Activated CD8-positive, alpha-beta memory T cell treated with anti-CD3 and anti-CD28 coated beads, Interleukin-2, amount 50 U/mL, for 48 hours (primary cell): ENCODE results near the gene SIM2.
A peak's percentile ranks its signal among the peaks of the same experiment; 100 is the strongest.

Experiments used
- DNase-seq: peaks from one replicate; pipeline ENCODE4 v3.0.0-alpha.2; 2020

Gene SIM2

DNA sequence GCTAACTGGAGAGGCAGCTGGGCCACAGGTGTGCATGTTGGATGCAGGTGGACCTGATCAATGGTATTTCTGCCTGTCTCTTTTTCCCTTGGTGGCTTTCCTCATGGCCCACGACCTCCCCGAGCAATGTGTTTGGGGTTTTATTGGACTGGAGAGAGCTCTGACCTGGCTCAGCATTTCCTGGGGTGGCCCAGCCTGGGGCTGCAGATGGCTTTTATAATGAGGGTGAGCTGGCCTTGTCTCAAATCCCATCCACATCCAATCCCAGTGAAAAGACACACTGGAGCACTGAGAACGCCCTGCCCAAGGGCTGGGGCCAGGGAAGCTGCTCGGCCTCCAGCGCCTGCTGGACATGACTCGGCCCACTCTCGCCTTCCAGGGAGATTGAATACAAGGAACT lies 44.1 kb downstream of the SIM2 start:
- DNase-seq, result no peak

DNA sequence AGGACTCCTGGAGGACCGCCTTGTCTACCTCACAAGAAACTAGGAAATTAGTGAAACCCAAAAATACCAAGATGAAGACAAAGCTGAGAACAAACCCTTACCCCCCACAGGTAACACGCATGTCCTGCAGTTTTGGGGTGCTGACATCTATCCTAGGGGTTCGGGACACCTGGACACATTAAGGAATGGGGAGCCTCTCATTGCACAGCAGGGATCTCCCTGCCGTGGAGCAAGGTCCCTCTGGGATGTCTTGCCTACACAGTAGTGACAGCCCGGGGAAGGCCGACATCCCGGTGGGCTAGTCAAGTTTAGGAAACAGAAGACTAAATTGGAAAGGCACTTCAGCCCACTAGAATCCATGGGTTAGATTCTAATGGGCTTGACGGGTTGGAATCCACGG lies 44.5 kb downstream of the SIM2 start:
- no peak for DNase-seq

DNA sequence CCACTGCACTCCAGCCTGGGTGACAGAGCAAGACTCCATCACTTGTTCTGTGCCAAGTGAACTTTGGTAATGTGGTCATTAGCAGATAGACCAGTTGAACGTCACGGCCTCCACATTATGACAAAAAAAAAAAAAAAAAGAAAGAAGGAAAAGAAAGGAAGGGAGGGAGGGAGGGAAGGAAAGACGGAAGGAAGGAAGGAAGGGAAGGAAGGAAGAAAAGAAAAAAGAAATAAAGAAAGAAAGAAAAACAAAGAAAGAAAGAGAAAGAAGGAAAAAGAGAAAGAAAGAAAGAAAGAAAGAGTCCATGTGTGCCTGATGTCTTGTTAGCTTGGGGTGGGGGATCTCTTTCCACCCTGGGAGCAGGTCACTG lies 45.3 kb downstream of the SIM2 start:
- DNase-seq, result no peak

DNA sequence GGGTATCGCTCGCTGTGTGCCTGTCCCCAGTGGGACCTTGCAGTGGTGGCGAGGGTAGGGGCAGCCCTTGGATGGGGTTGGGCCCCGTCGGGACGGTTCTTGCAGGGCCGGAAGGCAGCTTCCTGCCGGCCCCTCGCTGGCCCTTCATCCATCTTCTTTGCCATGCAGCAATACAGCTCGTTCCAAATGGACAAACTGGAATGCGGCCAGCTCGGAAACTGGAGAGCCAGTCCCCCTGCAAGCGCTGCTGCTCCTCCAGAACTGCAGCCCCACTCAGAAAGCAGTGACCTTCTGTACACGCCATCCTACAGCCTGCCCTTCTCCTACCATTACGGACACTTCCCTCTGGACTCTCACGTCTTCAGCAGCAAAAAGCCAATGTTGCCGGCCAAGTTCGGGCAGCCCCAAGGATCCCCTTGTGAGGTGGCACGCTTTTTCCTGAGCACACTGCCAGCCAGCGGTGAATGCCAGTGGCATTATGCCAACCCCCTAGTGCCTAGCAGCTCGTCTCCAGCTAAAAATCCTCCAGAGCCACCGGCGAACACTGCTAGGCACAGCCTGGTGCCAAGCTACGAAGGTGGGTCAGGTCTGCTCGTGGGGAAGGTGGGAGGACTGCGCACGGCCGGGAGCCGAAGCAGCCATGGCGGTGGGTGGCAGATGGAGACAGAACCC lies 45.8 kb downstream of the SIM2 start:
- no peak for DNase-seq

DNA sequence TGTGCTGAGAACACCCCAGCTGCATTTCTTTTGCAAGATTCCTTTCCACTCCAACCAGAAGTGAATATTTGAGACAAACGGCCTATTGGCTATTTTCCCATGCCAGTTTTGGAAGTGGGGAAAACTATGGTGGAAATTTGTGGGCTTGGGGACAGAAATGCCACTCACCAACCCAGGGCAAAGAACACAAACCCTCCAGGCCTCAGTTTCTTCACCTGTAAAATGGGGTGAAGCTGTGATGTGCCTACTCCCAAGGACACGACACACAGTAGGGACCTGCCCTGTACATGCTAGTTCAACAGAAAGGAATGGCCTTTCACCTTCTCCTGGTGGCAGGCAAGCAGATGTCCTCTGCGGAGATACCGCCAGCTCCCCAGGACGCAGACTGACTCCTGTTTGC lies 46.5 kb downstream of the SIM2 start:
- no peak for DNase-seq

DNA sequence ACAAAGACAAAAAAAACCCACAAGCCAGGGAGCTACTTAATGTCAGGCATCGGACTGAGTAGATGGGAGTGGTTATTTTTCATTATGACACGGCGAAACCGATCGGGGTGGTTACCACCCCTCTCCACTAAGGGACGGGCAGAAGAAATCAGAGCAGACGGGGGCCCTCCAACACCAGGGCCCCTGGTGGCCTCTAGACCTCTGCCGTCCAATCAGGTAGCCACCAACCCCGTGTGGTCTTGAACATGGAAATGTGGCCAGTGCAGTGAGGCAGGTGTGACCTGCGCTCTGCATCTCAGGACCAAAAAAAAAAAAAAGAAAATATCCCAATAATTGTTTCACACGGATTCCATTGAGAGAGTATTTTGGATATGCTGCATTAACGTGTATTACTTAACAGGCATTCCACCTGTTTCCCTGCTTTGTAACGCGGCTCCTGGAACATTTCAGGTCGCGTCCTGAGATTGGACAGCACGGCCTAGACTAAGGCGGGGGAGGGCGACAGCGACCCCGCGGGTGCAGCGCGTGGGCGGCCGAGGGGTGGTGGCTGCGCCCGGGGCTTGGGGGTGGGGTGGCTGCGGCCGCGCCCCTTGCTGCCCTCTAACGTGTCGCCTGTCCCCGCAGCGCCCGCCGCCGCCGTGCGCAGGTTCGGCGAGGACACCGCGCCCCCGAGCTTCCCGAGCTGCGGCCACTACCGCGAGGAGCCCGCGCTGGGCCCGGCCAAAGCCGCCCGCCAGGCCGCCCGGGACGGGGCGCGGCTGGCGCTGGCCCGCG lies 48.3 kb downstream of the SIM2 start:
- DNase-seq, result no peak

DNA sequence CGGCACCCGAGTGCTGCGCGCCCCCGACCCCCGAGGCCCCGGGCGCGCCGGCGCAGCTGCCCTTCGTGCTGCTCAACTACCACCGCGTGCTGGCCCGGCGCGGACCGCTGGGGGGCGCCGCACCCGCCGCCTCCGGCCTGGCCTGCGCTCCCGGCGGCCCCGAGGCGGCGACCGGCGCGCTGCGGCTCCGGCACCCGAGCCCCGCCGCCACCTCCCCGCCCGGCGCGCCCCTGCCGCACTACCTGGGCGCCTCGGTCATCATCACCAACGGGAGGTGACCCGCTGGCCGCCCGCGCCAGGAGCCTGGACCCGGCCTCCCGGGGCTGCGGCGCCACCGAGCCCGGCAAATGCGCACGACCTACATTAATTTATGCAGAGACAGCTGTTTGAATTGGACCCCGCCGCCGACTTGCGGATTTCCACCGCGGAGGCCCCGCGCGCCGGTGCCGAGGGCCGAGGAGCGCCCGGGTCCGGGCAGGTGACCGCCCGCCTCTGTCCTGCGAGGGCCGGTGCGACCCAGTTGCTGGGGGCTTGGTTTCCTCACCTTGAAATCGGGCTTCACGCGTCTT lies 49.0 kb downstream of the SIM2 start:
- DNase-seq, result peak; percentile 84

DNA sequence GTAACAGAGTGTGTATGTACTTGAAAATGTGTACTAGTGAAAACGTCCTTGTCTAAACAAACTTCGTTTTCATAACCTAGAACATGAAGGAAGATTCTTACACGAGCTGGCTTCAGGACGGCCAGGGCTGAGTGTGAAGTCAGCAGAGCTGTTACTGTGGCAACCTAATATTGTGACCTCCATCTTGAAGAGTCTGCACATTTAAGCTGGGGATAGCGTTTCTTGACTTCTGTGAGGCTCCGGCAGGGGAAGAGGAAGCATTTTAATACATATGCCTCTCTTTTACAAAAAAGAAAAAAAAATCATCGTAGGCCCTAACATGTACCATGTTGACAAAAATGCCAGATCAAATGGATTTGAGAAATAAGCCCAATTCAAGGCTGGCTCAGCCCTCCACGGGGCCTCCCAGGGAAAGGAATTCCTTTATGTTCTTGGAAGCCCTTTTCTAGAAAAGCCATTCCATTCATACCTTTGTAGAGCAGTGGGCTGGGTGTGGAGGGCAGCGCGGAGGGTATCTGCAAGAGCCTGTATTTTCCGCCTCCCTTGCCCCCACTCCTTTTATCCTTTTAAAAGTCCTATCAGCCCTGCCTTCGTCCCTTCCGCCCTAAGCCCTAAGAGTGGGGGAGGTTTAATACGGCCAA lies 51.1 kb downstream of the SIM2 start:
- DNase-seq, result no peak

DNA sequence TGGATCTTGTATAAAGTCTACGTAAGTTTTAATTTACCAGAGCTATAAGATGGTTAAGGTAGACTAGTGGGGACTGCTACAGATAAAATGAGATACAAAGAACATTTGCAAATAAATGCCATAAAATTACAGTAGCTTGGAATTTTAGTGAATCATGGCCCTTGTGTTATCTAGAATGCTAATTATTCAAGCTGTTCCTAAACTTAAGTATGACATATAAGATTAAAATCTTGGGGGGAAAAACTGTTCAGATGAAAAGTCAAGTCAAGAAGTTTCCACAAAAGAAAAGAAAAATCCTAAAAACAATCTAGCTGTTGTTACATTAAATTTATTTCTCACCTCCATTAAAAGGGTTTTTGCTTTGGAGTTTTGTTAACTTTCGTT lies 51.7 kb downstream of the SIM2 start:
- no peak for DNase-seq

DNA sequence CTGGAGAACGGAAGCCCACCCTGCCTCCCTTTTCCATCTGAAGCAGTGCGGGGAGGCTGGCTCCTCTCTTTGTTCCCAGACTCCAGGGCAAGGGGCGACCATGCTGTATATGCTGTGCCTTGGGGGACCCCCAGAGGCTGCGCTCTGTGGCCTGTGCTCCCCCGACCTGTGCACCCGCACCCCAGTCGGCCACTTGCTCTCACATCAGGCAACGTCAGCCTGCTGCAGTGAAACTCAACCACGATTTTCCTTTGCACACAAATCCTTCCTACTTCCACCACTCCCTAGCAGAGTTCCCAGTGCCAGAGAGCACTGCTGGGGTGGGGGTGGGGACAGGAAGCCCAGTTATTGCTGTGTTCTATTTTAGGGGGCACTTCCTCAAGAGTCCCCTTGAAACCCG lies 52.5 kb downstream of the SIM2 start:
- no peak for DNase-seq

DNA sequence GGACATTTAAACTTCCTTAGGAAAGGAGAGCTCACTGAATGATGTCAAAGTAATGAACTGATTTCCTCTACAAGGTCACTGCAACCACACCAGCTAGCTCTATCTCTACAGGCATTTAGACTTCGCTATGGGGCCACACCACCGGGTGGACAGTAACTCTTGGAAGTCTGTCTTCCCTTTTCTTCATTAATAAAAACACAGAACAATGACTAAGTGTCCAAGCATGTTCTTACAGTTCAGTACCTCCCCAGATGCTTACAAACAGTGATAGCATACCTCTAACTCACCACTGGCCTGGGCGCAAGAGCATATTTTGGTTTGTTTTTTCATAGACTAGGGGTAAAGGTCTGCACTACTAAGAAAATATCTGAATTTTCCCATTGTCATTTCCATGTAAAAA lies 54.6 kb downstream of the SIM2 start:
- DNase-seq, result no peak

DNA sequence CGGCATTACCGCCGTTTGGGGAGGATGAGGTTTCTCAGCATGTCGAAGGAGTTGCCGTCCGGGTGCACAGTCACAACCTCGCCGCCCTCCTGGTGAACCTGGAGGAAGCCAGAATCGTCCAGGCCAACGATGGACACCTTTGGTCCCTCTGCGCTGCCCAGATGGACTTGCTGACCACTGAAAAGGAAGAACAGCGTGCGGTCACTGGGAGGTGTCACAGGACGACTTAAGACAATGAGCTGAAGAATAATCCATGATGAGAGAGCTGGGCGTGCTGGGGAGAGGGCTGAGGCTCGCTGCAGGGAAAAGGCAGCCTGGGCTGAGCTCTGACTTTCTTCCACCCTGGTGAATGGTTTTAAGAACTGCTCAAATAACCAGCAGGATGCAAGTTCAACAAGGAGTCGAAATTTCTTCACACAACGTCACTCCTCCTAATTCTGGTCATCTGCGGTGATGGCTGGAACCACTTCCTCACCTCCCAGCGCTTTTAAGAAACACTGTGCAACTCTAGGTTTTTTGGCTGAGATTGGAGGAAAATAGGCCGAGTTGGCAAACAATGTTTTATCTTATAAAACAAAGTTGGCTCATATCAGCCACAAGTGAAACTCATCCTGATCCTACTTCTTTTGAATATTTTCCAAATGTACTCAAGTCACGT lies 55.5 kb downstream of the SIM2 start:
- no peak for DNase-seq

DNA sequence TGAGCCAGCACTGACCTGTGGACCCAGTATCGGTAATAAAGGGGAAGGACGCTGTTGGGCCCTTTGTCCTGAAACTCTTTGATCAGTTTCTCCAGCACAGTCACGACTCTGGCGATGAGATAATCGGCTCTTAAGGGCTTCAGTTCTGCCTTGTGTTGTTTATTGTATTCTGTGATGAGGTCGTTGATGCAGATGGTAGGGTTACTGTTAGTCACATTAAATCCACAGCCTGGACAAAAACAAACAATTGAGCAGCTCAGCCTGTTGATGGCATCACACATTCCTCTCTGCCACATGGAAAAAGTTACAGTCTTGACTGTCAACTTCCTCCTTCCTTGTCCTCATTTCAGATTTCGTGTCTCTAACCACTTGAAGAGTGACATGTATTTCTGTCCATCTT lies 57.6 kb downstream of the SIM2 start:
- DNase-seq, result no peak

DNA sequence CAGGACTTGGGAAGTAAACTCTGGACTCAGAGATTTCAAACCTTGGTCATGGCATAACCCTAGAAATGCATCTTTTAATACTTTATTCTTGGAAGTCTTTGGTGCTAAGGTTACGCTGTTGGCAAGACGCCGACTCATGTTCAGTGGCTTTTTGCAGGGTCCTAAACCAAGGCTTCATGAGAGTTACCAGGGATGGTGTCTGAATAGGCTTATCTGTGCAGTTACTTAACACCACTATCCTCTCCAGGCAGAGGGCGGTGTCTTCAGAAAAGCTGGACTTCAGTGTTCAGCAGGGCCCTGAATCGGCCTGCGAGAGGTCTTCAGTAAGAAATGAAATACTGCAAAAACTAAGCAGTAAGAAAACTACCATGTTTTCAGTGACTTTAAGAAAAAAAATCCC lies 58.3 kb downstream of the SIM2 start:
- DNase-seq, result no peak

DNA sequence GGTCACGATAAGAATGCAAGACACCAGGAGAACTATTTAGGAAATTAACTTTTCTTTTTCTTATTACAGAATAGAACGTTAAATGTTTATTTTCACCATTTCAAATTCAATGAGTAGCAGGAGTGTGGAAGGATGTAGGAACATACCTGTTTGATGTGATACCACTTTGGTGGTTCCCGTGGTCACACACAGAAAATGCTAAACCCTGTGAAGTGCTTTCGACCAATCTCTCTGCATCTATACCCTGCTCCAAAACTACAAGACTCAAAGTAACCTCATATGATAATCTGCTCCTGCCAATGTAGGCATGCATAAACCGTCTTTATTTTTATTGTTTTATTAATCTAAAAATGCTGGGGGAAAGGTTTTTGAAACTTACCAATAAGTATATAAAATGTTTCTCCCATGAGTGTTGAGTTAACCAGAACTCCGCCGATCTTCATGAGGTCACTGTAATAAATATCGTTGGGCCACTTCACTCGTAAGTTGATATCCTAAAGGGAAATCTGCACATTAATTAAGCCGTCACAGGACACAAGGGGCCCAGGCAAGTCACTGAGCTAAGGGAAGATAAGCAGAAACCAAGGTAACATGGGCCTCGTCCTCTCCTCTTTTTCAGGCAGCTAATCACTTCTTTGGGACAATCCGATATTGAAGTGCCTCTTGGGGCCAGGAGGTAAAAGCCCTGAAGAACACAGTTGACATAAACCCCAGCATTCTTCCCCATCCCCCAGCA lies 60.6 kb downstream of the SIM2 start:
- no peak for DNase-seq

DNA sequence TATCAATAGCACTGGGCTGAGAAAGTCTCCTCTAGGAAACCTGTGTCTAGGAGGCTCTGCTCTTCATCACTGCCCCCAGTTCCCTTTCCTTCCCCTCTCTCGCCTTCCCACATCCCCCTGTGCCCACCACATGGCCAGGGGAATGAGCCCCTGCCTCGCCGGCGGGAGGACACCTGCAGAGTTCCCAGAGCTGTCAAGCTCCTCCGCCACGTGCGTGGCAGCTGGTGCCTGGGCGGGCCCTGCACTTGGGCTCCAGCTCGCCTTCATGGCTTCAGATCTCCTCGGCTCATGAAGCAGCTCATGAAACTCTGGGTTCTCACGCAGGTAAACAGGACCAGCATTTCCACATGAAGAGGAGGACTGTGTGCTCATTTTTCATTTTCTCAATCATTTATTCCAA lies 62.8 kb downstream of the SIM2 start:
- DNase-seq, result no peak

DNA sequence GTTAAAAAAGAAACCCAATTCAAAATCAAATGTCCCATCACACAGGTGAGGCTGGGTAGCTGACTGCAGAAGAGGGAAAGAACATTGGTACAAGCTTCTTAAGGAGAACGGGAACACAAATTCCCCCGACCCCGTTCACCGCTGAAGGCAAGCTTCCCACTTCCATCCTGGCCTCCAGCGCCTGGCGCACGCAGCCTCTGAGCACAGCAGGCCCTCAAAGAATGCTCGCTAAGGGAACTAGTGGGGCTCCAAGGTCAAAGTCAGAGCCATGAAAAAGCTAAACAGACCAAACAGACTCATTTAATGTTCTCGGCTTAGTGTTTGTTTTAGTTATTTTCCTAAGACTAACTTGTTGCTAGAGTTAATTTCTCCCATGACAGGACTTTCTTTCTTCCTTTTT lies 63.7 kb downstream of the SIM2 start:
- no peak for DNase-seq

DNA sequence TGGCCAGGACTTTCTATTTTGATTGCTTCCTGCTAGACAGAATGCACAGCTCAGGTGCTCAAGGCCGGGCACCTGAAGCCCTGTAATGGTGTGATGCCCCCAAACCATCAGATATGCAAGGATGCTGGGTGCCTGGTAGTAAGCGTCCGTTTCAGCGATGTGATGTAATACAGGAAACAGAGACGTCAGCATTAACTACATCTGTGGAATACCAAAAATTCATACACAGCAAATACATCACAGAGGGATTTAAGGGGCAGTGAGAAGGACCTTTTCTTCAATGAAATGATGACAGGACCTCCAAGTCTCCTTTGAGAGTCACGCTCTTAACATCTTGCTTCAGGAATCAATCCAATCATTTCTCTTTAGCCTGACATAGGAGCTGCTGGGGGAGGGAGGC lies 64.4 kb downstream of the SIM2 start:
- no peak for DNase-seq

DNA sequence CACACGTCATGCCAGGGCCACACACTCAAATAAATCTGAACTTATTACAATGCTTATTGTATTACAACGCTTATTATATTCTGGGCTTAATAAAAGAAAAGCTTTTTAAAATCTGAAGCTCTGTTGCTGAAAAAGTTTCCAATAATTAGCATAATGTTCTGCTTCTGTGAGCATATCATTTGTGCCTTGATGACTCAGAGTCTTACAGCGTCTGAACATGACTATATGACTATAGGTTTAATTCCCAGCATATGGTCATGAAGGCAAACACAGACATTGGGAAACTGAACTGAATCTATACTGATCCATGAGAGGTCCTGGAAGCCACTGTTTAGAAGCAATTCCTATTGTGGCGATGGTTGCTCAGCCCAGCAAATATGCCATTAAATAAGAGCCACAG lies 66.3 kb downstream of the SIM2 start:
- no peak for DNase-seq

DNA sequence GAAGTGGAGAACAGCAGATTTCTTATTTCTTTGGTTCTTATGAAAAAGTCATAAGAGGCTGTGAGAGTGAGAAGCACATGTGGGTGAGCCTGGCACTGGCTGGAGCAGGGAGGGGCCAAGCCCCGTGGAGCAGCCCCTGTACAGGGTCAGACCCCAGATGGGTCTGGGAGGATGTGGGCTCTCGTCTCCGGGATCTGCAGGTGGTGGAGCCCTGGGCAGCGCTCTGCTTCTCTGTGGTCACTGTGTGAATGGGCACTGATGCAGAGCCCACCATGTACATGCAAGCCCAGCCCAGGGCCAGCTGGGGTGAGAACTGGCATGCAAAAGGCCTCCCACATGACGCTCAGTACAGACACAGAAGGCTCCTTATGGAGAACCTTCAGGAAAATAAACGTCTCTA lies 67.6 kb downstream of the SIM2 start:
- DNase-seq, result no peak

DNA sequence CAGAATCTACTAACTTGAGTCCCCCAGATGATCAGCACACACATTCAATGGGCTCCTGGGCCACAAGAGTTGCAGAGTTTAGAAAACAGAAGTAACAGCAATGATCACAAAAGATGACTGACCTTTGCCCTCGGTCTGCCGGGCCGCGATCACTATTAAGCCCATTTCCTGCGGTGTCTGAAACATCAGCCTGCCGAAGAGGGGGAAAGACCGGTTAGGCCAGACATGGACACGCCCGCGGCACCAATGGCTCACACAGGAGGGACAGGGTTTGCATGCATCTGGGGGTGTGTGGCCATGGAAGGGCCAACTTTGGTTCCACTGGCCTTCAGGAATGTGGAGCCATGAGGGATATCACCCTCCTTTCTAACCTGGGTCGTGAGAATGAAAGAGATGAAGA lies 68.2 kb downstream of the SIM2 start:
- no peak for DNase-seq

DNA sequence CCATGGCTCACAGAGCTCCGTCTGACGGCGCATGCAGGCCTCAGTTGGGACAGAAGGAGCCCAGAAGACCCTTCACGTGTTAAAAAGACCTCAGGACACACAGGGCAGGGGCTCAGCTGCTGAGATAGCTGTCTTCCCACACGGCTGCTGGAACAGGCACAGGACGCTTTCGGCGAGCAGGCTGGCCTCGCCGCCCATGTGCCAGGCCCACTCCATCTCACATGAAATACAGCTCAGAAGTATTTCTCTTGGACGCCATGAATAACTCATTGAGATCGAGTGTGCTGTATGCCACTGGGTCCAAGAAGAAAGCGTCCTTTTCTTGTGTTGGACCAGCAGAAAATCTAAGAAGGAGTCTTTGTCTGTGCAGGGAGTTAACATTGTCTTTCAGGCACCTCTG lies 69.6 kb downstream of the SIM2 start:
- DNase-seq, result no peak
